ENCODE results near the gene USP11.
A peak's percentile ranks its signal among the peaks of the same experiment; 100 is the strongest.

USP11 gene

DNA sequence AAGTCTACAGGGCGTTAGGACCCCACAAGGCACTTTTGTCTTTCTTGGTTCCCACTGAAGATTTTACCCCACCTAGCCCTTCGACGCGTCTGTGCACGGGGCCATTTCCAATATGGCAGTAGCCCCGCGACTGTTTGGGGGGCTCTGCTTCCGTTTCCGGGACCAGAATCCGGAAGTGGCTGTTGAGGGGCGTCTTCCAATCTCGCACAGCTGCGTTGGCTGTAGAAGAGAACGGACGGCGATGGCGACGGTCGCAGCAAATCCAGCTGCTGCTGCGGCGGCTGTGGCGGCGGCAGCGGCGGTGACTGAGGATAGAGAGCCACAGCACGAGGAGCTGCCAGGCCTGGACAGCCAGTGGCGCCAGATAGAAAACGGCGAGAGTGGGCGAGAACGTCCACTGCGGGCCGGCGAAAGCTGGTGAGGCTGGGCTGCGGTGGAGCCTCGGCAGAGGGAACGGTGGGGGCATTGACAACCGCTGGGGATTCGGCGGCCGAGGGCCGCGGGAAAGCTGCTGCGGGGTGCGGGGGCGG lies at the start of gene USP11:
USP11 (plus strand) TSS at position 207 of the 530 bp plus-strand sequence; CDS start at position 242, 35 bp downstream.
- DNase-seq (ENCODE audit: low spot score): peak; percentile 54

DNA sequence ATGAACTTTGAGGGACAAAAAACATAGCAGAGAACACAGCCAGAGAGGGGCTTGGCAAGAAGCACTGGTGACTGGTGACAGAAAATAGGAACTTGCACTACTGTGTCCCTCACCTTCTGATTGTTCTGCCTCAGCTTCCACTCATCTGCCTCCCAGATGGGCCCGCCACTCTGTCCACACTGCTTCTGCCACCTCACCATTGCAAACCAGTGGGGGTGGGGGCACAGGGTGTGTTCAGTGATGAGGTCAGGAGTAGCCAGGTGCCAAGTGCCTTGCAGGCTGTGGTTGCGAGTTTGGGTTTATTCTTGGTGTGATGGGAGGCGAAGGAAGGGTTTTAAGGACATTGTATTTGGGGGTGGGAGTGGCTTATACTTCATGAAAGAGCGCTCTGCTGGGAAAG lies 48.3 kb upstream of the USP11 start:
- DNase-seq (ENCODE audit: low spot score): no peak

- no peak for DNase-seq (ENCODE audit: low spot score)
Observed at GRCh38 chrX:47185241-47185640, 47.6 kb upstream of the USP11 start.

GRCh38 chrX:47186096-47186740 lies 46.6 kb upstream of the USP11 start:
- DNase-seq (ENCODE audit: low spot score): no peak

DNA sequence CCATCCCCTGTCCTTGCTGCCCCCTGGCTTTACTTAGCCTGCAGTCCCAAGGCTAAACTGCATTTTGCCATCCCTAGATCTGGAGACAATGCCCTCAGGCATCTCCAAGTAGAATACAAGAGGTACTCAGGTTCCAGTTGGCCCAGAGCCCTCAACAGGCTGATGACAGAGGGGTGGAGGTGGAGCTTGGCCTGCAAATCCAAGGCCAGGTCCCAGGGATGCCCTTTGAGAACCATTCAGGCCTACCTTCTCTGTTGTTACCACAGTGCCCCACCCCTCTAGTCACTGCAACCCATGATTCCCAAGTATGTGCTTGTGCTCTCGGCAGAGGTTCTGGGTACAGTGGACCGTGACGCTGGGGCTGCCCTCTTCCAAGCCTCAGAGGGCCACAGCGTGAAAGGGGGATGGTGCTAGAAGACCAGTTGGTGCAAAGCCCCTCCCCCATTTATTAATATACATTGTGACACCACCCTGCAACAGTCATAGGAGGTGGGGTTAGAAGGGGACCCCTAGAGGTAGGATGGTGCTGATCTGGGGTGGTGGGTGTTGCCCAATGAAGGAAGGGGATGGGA lies 45.6 kb upstream of the USP11 start:
- DNase-seq (ENCODE audit: low spot score): no peak

- DNase-seq (ENCODE audit: low spot score): no peak
Observed at GRCh38 chrX:47189906-47190305, 42.9 kb upstream of the USP11 start.

DNA sequence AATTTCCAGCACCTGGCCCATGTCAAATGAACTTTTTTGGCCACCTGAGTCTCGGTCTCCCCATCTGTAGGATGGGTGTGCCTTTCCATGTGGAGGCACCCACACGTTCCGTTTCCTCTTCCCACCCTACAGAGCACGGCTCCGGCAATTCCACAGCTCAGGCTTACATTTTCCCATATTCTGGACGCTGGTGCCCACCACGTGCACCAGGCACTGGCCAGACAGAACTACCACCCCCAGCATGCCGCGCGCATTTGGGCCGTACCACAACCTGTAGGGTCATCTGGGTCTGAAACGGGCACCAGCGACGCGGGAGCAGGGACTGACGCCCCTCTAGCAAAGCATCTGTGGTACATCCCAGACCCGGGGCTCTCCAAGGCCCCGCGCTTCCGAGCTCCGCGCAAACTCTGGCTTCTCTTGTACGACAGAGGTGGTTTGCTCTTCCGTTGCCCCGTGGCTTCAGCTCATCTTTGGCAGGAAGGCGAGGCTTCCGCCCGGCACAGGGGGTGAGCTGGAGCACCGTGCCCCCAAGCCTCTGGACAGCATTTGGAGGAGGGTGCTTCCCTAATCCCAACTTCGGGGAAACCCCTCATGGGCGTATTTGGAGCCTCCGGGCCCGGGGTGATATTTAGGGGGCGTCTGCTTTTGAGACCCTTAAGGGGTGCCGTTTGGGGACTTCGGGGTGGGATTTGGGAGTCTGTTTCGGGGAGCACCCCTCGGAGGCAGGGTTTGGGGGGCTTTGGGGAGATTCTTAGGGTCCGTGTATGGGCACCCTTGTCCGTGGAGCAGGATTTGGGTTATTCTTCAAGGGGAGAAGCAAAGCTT lies 42.2 kb upstream of the USP11 start:
- DNase-seq (ENCODE audit: low spot score): peak; percentile 92

- DNase-seq (ENCODE audit: low spot score): peak; percentile 21
Observed at GRCh38 chrX:47191331-47191730, 41.5 kb upstream of the USP11 start.

DNA sequence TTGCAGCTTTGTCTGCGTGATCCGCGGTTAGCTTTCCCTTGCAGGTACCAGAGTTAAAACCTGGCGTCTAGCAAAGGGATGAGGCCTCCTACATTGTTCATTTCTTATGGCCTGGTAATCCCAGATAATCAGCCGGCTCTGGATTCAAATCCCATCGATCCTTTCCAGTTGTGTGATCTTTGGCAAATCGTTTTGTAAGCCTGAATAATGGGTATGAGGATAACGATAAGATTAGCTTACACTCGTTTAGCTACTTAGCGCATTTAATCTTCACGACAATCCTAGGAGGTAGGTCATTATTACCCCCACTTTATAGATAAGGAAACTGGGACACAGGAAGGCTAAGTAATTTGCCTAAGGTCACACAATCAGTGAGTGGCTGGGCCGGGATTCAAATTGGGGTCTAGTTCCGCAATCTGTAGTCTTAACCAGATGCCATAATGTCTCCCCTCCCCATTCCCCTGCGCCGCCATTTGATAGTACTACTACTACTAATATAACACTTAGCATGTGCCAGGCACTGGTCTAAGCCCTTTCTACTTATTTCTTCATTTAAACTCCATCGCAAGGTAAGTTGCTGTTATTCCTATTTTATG lies 40.9 kb upstream of the USP11 start:
- DNase-seq (ENCODE audit: low spot score): no peak

GRCh38 chrX:47193475-47194193 lies 39.2 kb upstream of the USP11 start, which contains the start of gene UBA1:
TSS of gene UBA1 (plus strand) at chrX:47193829. CDS start at chrX:47198803, 4,974 bp downstream.
- peak; percentile 87 for DNase-seq (ENCODE audit: low spot score)

GRCh38 chrX:47194194-47194787 lies 38.5 kb upstream of the USP11 start:
- DNase-seq (ENCODE audit: low spot score): no peak

DNA sequence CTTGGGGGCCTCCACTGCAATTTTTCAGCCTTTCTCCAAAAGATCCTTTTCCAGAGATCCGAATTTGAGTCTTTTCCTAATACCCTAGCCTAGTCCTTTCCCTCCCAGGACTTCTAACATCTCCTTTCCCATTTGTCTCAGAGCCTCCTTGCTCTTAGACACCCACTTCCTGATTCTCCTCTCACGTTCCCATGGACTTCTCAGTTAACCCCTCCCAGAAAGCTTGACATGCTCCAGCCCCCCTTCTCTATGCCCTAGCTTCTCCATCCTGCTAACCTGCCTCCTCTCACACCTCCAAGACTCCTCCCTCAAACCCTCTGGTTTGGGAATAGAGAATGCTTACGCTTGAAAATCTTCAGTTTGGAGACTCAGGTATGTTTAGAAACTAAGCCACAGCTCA lies 36.7 kb upstream of the USP11 start:
- no peak for DNase-seq (ENCODE audit: low spot score)

DNA sequence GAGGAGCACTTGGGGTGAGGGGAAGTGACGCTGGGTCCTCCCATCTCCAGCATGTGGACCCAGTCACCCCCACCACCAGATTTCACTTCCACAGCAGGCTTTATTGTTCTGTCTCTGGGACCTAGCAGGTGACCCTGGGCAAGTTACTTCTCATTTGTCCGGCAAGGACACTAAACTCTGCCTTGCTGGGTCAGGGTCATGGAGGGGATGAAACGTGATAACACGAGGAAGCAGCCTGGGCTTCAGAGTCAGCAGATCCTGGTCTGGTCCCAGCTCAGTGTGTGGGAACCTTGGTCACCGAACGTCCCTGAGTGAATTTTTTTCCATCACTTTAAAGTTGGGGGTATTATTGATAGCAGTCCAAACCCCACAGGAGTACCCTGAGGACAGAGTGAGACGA lies 35.3 kb upstream of the USP11 start:
- no peak for DNase-seq (ENCODE audit: low spot score)

DNA sequence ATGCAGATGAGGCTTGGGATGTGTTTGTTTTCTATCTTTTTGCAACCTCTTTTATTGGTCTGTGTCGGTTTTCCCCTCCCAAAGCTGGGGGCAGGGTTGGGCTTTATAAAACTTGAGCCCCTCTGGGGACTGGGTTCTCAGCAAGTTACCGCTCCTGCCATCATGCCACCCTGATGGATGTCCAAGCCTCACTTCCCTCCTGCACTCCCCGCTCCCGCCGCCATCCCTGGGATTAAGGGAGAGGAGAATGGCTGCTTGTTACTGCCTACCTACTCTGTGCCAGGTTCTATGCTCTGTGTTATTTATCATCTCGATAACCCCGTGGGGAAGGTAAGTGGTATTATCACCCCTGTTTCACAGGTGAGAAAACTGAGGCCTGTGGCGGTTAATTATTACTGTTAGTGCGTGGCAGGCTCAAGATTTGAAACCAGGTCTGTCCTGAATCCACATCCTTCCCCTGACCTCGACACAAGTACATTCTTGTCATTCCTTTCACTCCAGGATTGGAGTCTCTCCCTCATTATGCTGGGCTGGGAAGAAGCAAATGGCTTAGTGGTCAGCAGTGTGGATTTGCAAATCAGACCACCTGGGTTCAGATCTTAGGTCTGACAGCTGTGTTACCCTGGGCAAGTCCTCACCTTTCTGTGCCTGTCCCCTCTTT lies 34.7 kb upstream of the USP11 start:
- peak; percentile 23 for DNase-seq (ENCODE audit: low spot score)

DNA sequence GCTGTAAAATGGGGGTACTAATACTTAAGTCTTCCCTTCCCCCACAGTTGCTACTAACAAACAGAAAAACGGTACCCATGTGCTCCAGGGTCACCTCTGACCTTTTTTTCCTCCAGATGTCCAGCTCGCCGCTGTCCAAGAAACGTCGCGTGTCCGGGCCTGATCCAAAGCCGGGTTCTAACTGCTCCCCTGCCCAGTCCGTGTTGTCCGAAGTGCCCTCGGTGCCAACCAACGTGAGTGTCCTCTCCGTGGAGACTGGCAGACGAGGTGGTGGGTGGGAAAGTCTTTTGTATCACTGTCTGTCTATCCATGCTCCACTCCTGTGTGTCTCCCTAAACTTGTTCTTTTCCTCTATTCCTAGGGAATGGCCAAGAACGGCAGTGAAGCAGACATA lies 34.1 kb upstream of the USP11 start:
- DNase-seq (ENCODE audit: low spot score): no peak

DNA sequence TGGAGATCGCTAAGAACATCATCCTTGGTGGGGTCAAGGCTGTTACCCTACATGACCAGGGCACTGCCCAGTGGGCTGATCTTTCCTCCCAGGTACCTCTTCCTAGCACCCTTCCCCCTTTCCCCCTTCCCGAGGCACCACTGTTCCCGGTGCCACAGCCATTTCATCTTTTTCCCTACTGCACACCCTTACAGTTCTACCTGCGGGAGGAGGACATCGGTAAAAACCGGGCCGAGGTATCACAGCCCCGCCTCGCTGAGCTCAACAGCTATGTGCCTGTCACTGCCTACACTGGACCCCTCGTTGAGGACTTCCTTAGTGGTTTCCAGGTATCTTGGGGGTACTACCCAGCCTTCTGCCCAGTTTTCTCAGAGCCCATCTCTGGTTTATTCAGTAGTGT lies 33.5 kb upstream of the USP11 start:
- DNase-seq (ENCODE audit: low spot score): no peak

DNA sequence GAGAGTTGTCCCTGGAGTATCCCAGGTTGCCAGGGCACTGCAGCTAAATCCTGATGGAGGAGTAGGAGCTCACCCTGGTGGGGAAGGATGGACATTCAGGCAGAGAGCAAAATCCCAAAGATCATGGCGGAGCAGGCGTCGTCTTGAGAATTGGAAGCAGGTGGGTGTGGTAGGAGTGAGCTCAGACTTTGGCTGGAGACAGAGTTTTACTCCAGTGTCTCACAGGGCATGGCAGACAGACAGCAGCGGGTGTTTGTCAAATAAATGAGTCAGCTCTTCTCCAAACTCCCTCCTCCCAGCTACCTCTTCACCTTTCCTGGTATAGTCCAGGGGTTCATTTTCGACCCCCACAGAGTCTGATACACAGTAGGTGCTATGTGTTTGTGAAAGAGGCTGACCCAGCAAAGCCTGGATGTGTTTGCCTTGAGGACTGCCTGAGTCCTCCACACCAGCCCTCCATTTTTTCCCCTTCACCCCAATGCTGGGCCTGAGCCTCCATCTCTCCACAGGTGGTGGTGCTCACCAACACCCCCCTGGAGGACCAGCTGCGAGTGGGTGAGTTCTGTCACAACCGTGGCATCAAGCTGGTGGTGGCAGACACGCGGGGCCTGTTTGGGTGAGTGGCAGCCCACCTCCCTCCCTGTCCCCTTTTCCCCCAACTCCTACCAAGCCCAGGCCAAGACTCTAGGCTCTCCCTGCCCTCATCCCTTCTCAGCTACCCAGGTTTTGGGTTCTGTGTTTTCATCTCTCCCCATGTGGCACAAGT lies 32.2 kb upstream of the USP11 start:
- peak; percentile 76 for DNase-seq (ENCODE audit: low spot score)

DNA sequence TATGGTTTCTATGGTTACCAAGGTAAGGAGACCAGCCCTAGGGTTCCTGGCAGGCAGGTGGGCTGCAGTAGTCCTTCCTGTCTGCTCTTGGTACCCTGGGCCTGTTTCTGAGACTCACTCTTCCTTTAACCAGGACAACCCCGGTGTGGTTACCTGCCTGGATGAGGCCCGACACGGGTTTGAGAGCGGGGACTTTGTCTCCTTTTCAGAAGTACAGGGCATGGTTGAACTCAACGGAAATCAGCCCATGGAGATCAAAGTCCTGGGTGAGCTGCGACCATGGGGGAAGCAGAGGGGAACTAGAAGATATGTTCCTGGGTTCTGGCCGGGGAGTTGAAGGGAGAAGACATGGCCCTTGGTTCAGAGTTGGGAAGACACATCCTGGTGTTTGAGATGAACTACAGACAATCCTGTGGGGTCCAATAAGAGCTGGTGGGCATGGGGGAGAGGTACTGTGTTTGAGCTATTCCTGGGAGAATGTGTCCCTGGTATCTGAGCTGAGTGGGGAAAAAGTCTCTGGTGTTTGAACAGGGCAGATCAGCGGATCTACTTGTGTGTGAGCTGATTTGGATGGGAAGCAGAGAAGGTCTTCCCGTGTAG lies 31.4 kb upstream of the USP11 start:
- no peak for DNase-seq (ENCODE audit: low spot score)

DNA sequence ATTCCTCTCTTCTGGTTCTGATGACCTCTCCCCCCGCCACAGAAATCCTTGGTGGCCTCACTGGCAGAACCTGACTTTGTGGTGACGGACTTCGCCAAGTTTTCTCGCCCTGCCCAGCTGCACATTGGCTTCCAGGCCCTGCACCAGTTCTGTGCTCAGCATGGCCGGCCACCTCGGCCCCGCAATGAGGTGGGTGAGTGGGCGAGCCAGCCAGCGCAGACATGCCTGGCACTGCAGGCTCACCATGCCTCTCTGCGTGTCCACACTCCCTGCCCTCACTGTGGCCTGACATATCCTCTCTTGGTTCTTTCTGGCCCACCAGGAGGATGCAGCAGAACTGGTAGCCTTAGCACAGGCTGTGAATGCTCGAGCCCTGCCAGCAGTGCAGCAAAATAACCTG lies 30.5 kb upstream of the USP11 start:
- no peak for DNase-seq (ENCODE audit: low spot score)

DNA sequence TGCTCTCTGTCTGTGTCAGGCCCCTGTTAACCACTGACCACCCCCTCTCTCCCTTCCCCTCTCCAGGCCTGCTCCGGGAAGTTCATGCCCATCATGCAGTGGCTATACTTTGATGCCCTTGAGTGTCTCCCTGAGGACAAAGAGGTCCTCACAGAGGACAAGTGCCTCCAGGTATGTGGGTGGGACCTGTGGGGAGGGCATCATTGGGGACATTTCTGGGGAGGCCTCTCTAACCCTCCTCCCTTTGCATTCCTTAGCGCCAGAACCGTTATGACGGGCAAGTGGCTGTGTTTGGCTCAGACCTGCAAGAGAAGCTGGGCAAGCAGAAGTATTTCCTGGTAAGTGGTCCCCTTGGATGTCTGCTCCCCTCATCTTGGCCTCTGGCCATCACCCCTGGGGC lies 29.9 kb upstream of the USP11 start:
- no peak for DNase-seq (ENCODE audit: low spot score)

Data from GM03348 (cell line).